GM12878 (cell line): Measurements from ENCODE around the gene NDUFA11. TPM values are rescaled to one million over a fixed set of nuclear protein-coding genes. Genes with fewer than 3 reads are reported as not detected.

Source experiments
- ATAC-seq: fragments of 200-7000 bp; cut with Tn5 transposase; 3 replicates; pipeline ENCODE4 v1.9.1; 2020; ENCODE audit warnings: mild to moderate bottlenecking, moderate library complexity
- BruUV-seq: library from RNA; stranded (reverse); fragments of 400-500 nt; replicated peaks from 2 replicates; lab custom pipeline; 2021; lab: Mats Ljungman, UMichigan
- CTCF ChIA-PET: fragments of 300-600 bp; sonication (Branson Sonifier 250); formaldehyde crosslinking; extraction: SDS; loops from one replicate; lab custom pipeline; 2021; ENCODE audit warnings: inconsistent platforms; lab: Yijun Ruan, JAX
- POLR2A ChIA-PET: fragments of 350-600 bp; formaldehyde crosslinking; extraction: SDS; loops from one replicate; lab custom pipeline; 2021; ENCODE audit warnings: inconsistent platforms; lab: Charles Lee
- RAD21 ChIA-PET: fragments of 300-600 bp; sonication (Branson Sonifier 250); formaldehyde crosslinking; loops from one replicate; lab custom pipeline; 2023; ENCODE audit warnings: antibody characterized with exemption; ENCODE audit not compliant: unreplicated experiment; lab: Charles Lee
- SMC1A ChIA-PET: fragments of 300-600 bp; sonication (Branson Sonifier 250); formaldehyde crosslinking; loops from one replicate; lab custom pipeline; 2023; ENCODE audit not compliant: unreplicated experiment, uncharacterized antibody; lab: Charles Lee
- DNase-seq: peaks from one replicate; pipeline ENCODE4 v3.0.0-alpha.2; 2011; ENCODE audit warnings: low read depth, low spot score
- FAIRE-seq: peaks from 3 replicates; lab custom pipeline; 2011; peaks lifted over from hg19 to GRCh38; lab: Jason Lieb, UNC
- H2AFZ ChIP-seq: 2 replicates; pipeline ENCODE4 v1.6.0; 2011; ENCODE audit warnings: low read depth, low read length, control low read depth; ENCODE audit not compliant: control insufficient read depth
- H3K27ac ChIP-seq: 2 replicates; pipeline ENCODE4 v1.5.1; 2011; ENCODE audit warnings: control low read depth; ENCODE audit not compliant: control insufficient read depth, insufficient read depth
- H3K27me3 ChIP-seq, 2 experiments: replicated peaks in 1 of 2; 2 replicates each; pipeline versions ENCODE4 v1.6.0 to v1.6.1; 2011; ENCODE audit warnings: low read length in 1 of 2; ENCODE audit not compliant: control insufficient read depth in 2 of 2, insufficient read depth in 2 of 2
- H3K36me3 ChIP-seq, 2 experiments: 2 replicates each; pipeline ENCODE4 v1.5.1; 2011; ENCODE audit warnings: low read length in 1 of 2; ENCODE audit not compliant: control insufficient read depth in 2 of 2, insufficient read depth in 2 of 2
- H3K4me1 ChIP-seq: 2 replicates; pipeline ENCODE4 v1.6.1; 2011; ENCODE audit warnings: mild to moderate bottlenecking, low read length, moderate library complexity, mixed read lengths; ENCODE audit not compliant: control insufficient read depth, insufficient read depth
- H3K4me2 ChIP-seq: 2 replicates; pipeline ENCODE4 v1.6.0; 2011; ENCODE audit warnings: control low read depth; ENCODE audit not compliant: control insufficient read depth, insufficient read depth
- H3K4me3 ChIP-seq: fragments of 200-600 bp; sonication (generic); 2 replicates; pipeline ENCODE4 v1.5.1; 2016
- H3K79me2 ChIP-seq: 2 replicates; pipeline ENCODE4 v1.6.0; 2011; ENCODE audit warnings: low read length; ENCODE audit not compliant: control insufficient read depth, insufficient read depth
- H3K9ac ChIP-seq: 2 replicates; pipeline ENCODE4 v1.8.0; 2011; ENCODE audit warnings: low read length, control low read depth, mixed read lengths; ENCODE audit not compliant: control insufficient read depth, insufficient read depth
- H3K9me3 ChIP-seq: replicated peaks from 3 replicates; pipeline ENCODE4 v1.5.1; 2011; ENCODE audit warnings: mild to moderate bottlenecking, low read length; ENCODE audit not compliant: control insufficient read depth, insufficient read depth
- H4K20me1 ChIP-seq: 2 replicates; pipeline ENCODE4 v1.6.0; 2011; ENCODE audit not compliant: control insufficient read depth, insufficient read depth
- BCLAF1 ChIP-seq: fragments of 450-650 bp; IDR thresholded peaks from 2 replicates; pipeline ENCODE4 v1.6.1; 2017; ENCODE audit warnings: antibody characterized with exemption, mild to moderate bottlenecking, moderate library complexity
- BRCA1 ChIP-seq: IDR thresholded peaks from 2 replicates; pipeline ENCODE4 v1.6.1; 2011; ENCODE audit warnings: low read depth, low read length, improper control_type of control experiment
- CEBPB ChIP-seq, 2 experiments: fragments of 150-350 bp in 1 of 2; IDR thresholded peaks; 2 replicates each; pipeline ENCODE4 v1.6.1; 2012 to 2014; ENCODE audit warnings: low read depth in 2 of 2, low read length in 2 of 2, borderline replicate concordance in 1 of 2, inconsistent platforms in 1 of 2
- CREM ChIP-seq: IDR thresholded peaks from 2 replicates; pipeline ENCODE4 v1.6.1; 2014; ENCODE audit warnings: antibody characterized with exemption, low read depth
- GATAD2B ChIP-seq: fragments of 450-650 bp; conservative IDR thresholded peaks from 2 replicates; pipeline ENCODE4 v1.6.1; 2017; ENCODE audit warnings: low read depth, mild to moderate bottlenecking, moderate library complexity
- IRF4 ChIP-seq: IDR thresholded peaks from 2 replicates; pipeline ENCODE4 v1.6.1; 2011; ENCODE audit warnings: low read depth, low read length
- KDM1A ChIP-seq: fragments of 200-600 bp; sonication (generic); IDR thresholded peaks from 2 replicates; pipeline ENCODE4 v1.6.1; 2016; ENCODE audit warnings: borderline replicate concordance
- MTA3 ChIP-seq: IDR thresholded peaks from 2 replicates; pipeline ENCODE4 v1.6.1; 2012; ENCODE audit warnings: low read length, inconsistent platforms, borderline replicate concordance
- MYC ChIP-seq: IDR thresholded peaks from 2 replicates; pipeline ENCODE4 v1.6.1; 2011; ENCODE audit warnings: mild to moderate bottlenecking, low read length, moderate library complexity, inconsistent platforms; ENCODE audit not compliant: insufficient read depth, insufficient replicate concordance, insufficient read length, severe bottlenecking
- NFYA ChIP-seq: IDR thresholded peaks from 2 replicates; pipeline ENCODE4 v1.6.1; 2011; ENCODE audit warnings: low read depth, mild to moderate bottlenecking, low read length, improper control_type of control experiment, borderline replicate concordance
- NR2C2 ChIP-seq: IDR thresholded peaks from 2 replicates; pipeline ENCODE4 v1.6.1; 2011; ENCODE audit warnings: borderline replicate concordance, low read depth; ENCODE audit not compliant: control insufficient read depth, insufficient read length
- NR2F1 ChIP-seq: fragments of 450-650 bp; conservative IDR thresholded peaks from 2 replicates; pipeline ENCODE4 v1.6.1; 2017; ENCODE audit warnings: mild to moderate bottlenecking
- PML ChIP-seq: IDR thresholded peaks from 2 replicates; pipeline ENCODE4 v1.6.1; 2012; ENCODE audit warnings: low read length, inconsistent platforms
- RAD21 ChIP-seq: IDR thresholded peaks from 2 replicates; pipeline ENCODE4 v1.6.1; 2011; ENCODE audit warnings: mild to moderate bottlenecking, low read depth, low read length, moderate library complexity; ENCODE audit not compliant: insufficient read depth
- RBBP5 ChIP-seq: fragments of 200-600 bp; sonication (generic); conservative IDR thresholded peaks from 2 replicates; pipeline ENCODE4 v1.6.1; 2016
- ZNF217 ChIP-seq: fragments of 450-650 bp; IDR thresholded peaks from 2 replicates; pipeline ENCODE4 v1.6.1; 2017; ENCODE audit warnings: antibody characterized with exemption, mild to moderate bottlenecking
- ZZZ3 ChIP-seq: IDR thresholded peaks from 2 replicates; pipeline ENCODE4 v1.6.1; 2011; ENCODE audit warnings: low read depth; ENCODE audit not compliant: control insufficient read depth, insufficient read length
- WGBS: methylation state at CpG from one replicate; pipeline ENCODE4 v1.1.6; 2016; ENCODE audit warnings: low lambda C conversion rate; ENCODE audit not compliant: insufficient replicate concordance, insufficient coverage; ENCODE audit errors: missing lambda C conversion rate; 5-methylcytosine and 5-hydroxymethylcytosine counted together
- in situ Hi-C: fragments of 300-500 bp; cut with MboI; formaldehyde crosslinking; loops from 9 replicates; pipeline ENCODE4 v1.14.3; 2018; ENCODE audit warnings: mixed read lengths
- intact Hi-C: fragments of 100-400 bp; cut with micrococcal nuclease; formaldehyde crosslinking; loops from one replicate; pipeline ENCODE4 v1.14.2; 2022; ENCODE audit not compliant: unreplicated experiment
- polyA plus RNA-seq, 11 experiments: library from polyadenylated mRNA; depleted of rRNA in 4 of 11; unstranded in 6 of 11; stranded (reverse) in 5 of 11; fragments of >200 nt; fragmentation: Nextera tagmentation in 4 of 11; fragmentation: Illumina TruSeq in 1 of 11; extraction: Ambion mirVana in 4 of 11; extraction: Trizol in 1 of 11; gene quantifications; 1 replicate in 1 of 11; 2 replicates in 10 of 11; pipeline versions ENCODE4 v1.2.1 to v1.2.3, GENCODE V29; 2011 to 2016; ENCODE audit warnings: inconsistent platforms in 2 of 11, missing spikeins in 2 of 11, low read depth in 1 of 11
- total RNA-seq, 4 experiments: library from RNA; depleted of rRNA in 3 of 4; stranded (reverse); fragments of >200 nt in 3 of 4; fragmentation: Illumina TruSeq in 1 of 4; extraction: Trizol in 1 of 4; gene quantifications; 2 replicates each; pipeline versions ENCODE4 v1.2.1 to v1.2.3, GENCODE V29; 2013 to 2021

Gene NDUFA11
- total and polyA plus RNA-seq, 10 of the 15 experiments (the other 5 are each of a cell fraction or from before 2014, with no cell fraction given) = 108 to 600 (median 289) TPM

GRCh38 chr19:5907241-5907640 lies 3.7 kb upstream of the NDUFA11 start:
- WGBS = 60% methylated on average over 5 of the region's 5 CpGs
- no peaks in the 10 kb centered on the region for H3K36me3 ChIP-seq
- ChIA-PET RAD21 (no interaction called here), POLR2A (no interaction called here), SMC1A (no interaction called here), CTCF (interaction anchor here (0.9 to 2.6 kb wide), 2 partner anchors 61 to 116 kb away, joined by 3 to 8 read pairs; no protein-coding TSS in a partner anchor)
- no peak for ATAC-seq
- in situ Hi-C loops = no loop called here
- no peak overlapping the region for H2AFZ ChIP-seq
- no peak overlapping the region for H3K27ac ChIP-seq
- H3K9me3 ChIP-seq = no peaks in the 10 kb centered on the region
- no peak for DNase-seq
- no peak overlapping the region for H3K4me3 ChIP-seq
- H3K9ac ChIP-seq = no peak overlapping the region
- peaks cover 14% of the 10 kb centered on the region for H3K79me2 ChIP-seq
- no peak for FAIRE-seq
- intact Hi-C loops = no loop called here
- H3K4me2 ChIP-seq = no peak overlapping the region
- peaks cover 8% of the 10 kb centered on the region for H3K4me1 ChIP-seq
- TF ChIP-seq BCLAF1 = no peak
- no peak for TF ChIP-seq PML
- TF ChIP-seq RBBP5 = no peak
- no peak for TF ChIP-seq RAD21
- no peak for TF ChIP-seq ZZZ3
- no peak for TF ChIP-seq NR2C2
- no peak for TF ChIP-seq CEBPB (IDR thresholded peaks at IDR 0.05; ENCODE audit: borderline replicate concordance in 1 of 2, low read depth in 2 of 2, low read length in 2 of 2)
- no peak for TF ChIP-seq IRF4
- TF ChIP-seq NR2F1 = no peak
- no peak for TF ChIP-seq MYC
- TF ChIP-seq MTA3 = no peak
- no peak for TF ChIP-seq NFYA
- no peak for TF ChIP-seq GATAD2B
- TF ChIP-seq ZNF217 = no peak
- no peak for TF ChIP-seq CREM
- no peak for TF ChIP-seq KDM1A
- no peak for TF ChIP-seq BRCA1
- TF ChIP-seq, all 136 proteins: peak for 0
- Histone ChIP-seq H3K27me3 (no peaks in the 10 kb centered on the region), H4K20me1 (no peaks in the 10 kb centered on the region)
- BruUV-seq = no TSS peak
